Activated CD4-positive, alpha-beta T cell treated with anti-CD3 and anti-CD28 coated beads for 24 hours (primary cell): ENCODE measurements around the gene GNAI1.
"Not testable (repeated sequence)": the region's sequence is repeated elsewhere in the genome, so short reads cannot be mapped to it uniquely, and the experiment has no call there.

Experiments used
- DNase-seq, 2 donors: peaks; one replicate each; pipeline ENCODE4 v3.0.0-alpha.2; 2020; ENCODE audit warnings: low read depth in 2 of 2

The GNAI1 gene

DNA sequence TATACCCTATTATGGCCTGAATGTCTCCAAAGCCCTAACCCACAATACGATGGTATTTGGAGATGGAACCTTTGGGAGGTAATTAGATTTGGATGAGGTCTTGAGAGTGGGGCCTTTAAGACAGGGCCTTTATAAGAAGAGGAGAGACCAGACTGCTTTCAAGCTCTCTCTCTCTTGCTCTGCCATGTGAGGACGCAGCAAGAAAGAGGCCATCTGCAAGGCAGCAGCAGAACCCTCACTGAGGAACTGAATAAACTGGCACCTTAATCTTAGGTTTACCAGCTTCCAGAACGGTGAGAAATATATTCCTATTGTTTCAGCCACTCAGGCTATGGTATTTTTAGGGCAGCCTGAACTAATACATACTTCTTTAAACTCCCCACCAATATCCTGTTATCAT lies 2.0 kb upstream of the GNAI1 start:
- DNase-seq: no peak

DNA sequence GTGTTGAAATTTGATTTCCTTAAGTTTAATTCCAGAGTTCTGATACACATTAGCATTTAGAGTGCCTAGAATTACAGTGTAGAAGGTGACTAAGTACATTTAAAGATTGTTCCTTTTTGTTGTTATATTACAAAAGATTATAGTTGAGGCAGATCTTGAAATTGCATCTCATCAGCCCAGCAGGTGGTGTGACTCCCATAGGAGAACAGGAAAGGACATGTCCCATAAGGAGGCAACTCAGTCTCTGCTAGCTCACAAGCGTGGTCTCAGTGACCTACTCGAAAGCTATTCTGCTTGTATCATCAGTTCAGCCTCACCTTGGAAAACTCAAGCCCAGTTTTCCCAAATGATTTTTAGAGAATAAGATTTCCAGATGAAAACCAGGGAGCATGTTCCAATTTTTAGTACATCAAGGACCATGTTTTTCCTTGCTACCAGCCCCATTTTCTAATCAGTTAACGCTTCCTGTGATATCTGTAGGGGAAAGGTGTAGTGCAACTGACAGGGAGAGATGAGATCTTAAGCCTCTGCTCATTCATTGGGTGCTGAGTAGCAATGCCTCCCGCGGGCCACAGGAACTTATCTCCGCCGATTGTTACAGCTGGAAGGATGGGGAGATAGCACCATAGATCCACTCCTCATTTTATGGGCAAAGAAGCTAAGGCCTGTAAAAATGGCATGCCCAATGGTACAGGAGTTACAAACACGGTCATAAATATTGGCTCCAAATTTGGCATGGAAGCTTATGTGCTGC lies 1.1 kb upstream of the GNAI1 start:
- DNase-seq: no peak

DNA sequence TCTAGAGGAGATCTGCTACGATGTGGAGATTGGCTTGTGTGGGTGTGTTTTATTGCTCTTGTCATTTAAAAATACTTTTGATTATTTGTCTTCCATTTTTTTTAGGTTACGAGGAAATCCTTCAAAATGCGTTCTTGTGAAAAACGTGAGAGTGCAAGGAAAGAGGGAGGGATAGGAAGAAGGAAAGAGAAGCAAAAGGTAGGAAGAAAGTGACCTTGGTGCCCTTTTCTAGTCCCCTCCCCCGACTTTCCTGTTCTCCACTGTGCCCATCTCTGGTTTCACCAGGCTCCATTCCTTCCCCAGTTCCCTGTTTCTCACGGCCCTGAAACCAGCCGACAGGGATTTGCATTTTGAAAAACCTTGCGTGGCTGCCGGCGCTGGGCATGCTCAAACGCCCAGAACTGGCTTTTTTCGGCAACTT lies 506 bp upstream of the GNAI1 start:
- DNase-seq: no peak

DNA sequence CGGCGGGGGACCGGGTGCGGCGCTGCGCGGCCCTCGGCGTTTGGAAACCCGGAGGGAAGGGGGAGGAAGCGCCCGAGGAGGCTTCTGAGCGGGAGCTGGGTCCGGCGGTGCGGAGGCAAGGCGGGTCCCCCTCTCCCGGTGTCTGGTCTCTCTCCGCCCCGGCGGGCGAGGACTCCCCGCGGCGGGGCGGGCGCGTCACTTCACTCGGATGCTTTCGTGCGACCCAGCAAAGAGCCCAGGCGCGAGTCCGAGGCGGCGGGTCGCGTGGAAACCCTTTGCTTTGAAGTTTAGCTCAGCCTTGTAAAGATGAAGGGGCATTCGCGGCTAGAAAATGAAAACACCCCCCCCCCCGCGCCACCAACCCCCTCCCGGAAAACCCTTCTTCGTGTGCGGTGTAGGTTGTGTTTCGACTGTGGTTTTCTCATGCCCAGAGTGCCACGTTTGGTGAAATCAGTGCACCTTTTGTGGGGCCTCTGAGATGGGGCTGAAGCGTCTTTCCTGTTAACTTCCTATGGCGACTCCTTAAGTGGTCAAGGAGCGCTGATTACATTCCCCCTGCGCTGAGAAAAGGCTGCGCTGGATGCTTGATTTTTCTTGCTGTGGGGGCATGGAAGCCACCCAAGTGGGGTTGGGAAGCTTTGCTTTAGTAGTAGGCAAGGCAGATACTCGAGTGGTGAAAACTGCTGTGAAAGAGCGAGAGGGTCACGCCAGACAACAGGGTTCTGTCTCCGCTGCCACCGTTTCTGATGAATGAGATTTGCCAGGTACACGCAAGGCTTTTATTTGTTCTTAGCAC lies 876 bp downstream of the GNAI1 start:
- DNase-seq: no peak

DNA sequence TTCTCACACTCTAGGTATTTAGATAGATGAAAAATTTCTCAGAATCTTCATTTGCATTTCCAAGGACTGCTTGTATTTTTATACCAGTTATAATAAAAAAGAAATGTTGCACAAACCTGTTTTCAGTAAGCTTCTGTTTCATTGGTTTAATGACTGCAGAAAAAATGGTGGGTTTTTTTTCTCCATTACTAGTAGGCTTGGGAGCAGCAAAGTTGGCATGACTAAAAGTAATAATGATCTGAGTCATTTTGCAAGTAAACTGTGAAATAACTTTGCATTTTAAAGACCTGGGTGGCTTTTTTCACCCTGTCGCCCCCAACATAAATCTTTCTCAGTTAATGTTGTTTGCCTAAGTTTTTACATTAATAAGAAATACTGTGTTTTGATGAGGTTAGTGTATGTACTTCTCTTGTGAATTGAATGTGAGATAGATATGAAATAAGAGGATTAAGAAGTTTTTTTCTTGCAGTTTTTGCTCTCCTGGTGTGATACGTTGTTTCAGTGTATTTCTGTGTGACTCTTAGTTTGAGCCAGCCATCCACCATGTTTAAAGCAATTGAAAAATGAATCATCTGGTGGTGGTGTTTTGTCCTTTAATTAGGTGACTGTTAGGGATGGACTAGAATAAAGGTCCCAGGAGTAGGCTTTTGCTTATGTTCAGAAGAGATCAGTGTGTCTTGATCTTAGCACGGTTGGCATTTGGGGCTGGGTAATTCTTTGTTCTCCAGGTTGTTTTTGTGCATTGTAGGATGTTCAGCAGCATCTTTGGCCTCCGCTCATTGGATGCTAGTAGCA lies 1.8 kb downstream of the GNAI1 start:
- no peak for DNase-seq

DNA sequence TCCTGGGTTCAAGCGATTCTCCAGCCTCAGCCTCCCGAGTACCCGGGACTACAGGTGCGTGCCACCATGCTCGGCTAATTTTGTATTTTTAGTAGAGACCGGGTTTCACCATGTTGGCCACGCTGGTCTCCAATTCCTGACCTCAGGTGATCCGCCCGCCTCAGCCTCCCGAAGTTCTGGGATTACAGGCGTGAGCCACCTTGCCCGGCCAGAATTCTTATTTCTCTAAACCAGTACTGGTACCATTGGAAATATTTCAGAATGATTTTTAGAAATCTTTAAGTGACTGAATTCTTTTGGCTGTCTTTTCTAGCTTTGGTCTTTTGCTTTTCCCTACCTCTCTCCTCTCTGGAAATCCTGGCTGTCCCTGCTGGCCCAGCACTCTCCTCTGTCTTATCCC lies 2.8 kb downstream of the GNAI1 start:
- DNase-seq: no peak

DNA sequence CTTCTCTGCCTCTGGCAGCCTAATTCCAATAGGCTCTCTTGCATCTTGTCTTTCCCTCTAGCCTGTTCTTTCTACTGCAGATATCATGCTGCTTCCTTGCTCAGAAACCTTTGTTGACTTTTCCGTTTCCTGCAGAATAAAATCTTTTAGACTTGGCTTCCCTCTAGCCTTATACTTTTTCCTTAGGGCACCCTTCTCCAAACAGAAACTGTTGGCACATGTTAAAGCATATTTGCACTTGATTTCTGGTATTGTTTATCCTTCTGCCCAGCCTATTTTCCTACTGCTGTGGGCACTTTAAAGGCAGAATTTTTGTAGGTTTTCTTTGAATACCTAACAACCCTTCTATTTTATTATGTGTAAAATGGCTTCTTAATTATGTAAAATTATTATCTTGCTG lies 4.6 kb downstream of the GNAI1 start:
- no peak for DNase-seq

DNA sequence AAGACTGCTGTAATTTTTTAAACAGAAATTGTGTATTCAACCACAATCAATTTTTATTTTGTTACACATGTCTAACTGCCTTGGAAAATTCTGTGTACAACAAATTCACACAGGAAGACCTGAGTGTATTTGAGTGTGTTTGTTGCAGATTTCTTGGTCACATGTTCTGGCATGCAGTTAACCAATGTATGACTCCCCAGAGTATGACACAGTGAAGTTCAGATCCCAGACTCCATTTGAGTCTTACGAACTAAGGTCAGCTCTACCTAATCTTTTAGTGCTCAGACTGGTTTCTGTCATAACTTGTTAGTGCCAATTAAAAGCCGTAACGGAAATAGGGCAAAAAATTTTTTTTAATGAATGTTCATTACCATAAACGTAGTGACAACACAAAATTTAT lies 5.8 kb downstream of the GNAI1 start:
- DNase-seq: no peak

DNA sequence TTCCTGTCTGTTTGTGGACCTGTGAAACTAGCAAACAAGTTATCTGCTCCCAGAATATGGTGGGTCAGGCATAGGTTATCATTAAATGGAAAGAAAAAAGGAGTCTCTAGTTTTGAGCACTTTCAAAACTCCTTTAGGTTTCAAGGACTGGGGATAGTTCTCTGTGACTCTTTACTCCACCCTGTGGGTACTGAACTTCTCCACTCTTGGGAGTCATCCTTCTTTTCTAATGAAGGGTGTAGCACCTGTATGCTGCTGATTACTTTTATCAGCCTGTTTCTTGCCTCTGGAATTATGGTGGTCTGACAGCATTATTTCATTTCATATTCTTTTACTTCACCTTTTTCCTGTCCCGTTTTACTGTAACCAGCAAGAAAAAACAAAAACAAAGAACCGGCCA lies 6.7 kb downstream of the GNAI1 start:
- no peak for DNase-seq

DNA sequence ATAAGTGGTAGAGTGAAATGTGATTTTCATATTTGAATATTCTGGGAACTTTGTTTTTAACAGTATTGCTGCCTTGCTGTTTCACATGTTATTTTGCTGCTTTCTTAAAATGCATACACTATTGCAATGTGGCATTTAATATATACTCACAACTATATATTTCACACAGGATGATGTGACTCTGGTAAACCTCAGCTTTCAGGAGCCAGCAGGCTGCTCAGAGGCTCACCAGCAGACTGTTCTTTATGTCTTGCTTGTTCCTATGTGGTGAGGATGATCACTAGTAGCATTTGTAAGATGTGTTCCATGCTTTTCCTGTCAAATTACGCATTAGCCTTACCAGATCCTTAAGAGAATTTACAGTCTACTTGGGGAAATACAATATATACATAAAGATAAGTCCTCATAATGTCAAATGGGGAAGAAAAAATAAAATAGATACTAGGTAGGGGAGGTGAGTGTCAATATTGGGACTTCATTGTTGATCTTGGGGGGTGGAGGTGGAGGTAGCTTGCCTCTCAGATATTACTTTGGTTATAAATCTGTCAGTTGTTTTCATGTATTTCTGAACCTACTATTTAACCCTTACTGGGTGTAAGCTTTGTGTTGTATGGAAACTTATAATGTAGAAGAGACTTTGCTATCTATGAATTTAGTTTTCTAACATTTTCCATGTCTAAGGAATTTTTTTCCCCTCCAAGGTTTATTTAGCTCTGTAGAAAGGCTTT lies 8.4 kb downstream of the GNAI1 start:
- no peak for DNase-seq

DNA sequence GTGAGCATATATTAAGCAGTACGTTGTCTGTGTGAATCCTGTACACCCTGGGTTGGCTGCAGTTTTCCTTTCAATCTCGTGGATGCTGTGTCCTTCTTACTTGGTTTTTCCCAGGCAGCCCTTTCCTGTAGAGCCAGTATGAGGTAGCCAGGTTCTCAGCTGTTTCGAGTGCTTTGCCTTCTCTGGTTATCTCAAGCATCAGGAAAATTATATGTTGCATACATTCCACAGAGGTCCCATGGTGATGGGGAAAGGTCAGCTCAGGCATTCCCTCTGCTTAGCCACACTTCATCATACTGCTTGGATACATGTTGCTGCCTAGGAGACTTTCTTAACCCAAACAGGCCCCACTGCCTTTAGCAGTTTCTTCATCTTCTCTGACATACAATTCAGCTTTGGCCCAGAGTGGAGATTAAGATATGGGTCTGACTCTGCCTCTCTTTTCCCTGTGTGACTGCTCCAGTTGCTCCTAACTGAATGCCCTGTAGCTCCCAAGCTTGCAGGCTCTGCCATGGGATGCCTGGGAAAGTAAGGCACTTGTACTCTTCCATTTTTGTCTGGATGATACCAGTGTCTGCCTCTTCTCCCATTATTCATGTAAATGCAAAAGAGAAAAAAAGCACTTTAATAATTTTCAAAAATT lies 11.3 kb downstream of the GNAI1 start:
- DNase-seq: no peak

DNA sequence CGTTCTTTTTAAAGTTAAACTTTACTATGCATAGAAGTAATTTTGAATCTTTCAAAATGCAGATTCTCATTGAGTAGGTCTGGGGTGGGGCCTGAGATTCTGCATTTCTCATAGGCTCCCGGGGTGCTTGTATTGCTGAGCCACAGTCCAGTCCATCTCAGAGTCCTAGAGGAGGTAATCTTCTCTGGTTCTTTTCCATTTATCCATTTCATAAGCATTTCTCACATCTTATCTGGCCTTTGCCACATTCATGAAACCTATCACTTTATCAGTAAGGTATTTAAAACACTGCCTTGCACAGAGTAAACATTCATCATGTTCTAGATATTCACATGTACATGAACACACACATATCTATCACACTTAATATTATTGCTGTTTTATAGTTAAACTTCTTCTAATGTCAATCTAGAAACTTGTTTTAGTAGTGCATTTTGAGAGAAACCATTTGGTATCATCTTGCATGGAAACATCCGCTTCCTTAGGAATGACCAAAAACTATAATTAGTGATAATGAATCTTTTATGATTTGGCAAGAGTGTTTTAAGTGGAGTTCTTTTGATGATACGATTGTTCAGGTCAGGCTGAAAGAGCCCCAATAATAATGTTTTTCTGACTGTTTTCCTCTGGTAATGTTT lies 12.0 kb downstream of the GNAI1 start:
- no peak for DNase-seq

DNA sequence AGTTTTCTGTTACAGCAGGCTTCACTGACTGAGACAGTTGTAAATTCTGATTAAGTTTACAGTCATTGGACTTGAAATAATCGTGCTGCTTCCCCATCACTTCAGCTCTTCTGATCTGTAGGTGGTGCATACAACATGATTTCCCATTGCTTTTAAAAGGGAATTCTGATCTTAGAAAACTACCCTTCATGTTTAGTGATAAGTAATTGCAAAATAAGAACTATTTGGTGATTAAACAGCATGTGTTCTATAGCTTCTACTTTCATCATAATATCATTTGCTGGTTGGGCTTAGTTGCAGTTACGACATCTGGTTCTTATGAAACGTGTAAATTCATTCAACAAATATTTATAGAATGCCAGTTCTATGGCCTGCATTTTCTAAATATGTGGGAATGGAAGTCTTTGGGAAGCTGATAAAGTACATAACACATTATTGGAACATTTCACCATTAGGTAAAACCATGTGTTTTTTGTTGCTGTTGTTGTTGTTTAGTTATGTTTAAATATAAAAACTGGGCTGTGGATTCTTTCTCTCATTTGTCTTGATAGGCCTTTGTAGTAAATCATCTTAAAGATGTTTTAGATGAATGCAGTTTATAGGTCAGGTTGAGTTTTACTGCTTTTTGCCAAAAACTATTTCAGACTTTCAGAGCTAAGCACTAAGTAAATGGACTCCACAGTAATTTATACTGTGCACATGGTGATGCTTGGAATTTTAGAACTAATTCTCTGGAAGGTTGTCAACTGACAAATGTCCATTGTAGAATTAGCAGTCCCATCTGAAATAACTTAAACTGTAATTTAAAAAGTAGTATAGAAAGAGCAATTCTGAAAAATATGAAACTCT lies 13.1 kb downstream of the GNAI1 start:
- DNase-seq: no peak

DNA sequence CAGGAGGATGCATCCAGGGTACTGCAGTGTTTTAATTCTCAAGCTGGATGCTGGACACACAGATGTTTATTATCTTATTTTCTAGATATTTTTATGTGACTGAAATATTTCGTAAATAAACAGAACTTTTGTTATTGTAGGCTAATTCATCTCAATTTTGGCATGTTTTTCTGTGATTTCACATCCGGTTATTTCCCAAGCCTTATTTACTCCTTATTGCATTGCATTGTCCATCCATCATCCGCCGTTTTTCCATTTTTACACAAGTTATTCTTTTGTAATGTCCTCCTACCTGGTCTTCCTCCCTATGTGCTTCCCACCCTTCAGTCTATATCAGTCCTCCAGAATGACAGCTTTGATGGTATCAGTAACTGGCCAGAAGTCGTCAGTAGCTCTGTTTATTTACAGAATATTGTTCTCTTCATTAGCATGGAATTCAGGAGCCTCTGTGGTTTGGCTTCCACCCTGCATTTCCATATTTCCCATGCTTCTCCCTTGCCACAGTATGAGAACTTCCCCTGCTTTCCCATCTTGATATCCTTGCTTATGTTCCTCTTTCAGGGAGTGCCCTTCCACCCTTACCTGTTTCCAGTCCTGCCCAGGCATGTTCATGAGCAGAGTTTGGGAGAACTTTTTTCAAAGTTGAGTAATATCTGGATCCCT lies 16.1 kb downstream of the GNAI1 start:
- DNase-seq: no peak

DNA sequence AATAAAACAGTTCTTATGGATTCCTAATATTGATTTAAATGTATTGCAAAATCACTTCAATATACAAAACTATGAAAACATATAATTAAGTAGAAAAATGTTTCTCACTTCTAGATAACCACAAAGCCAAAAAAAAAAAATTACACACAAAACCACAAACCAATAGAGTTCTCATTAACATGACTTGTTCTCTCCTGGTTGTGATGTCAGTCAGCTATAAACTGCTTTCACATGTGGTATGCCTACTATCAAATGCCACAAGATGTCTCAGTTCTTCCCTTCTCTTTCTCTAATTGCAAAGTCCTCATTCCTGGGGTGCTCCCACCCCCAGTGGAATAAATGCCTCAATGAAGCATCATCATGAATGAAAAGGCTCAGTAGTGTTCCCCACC lies 16.6 kb downstream of the GNAI1 start:
- no peak for DNase-seq

DNA sequence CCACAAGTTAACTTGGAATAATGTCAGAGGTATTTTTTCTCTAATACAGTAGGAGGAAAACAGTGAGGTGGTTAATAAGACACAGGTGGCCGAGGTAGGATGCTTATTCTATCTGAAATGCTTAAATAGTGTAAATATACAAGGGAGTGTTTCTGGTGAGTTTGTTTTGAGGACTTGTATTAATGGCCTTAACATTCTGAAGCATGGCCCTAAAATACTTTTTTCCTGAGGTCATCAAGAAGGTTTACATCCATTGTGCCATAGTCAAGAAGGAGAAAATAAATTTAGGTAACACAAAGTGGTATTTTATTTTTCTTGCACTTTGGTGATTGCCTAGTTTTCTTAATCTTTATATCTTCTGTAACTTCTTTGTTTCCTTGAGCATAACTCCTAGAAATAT lies 18.8 kb downstream of the GNAI1 start:
- no peak for DNase-seq

DNA sequence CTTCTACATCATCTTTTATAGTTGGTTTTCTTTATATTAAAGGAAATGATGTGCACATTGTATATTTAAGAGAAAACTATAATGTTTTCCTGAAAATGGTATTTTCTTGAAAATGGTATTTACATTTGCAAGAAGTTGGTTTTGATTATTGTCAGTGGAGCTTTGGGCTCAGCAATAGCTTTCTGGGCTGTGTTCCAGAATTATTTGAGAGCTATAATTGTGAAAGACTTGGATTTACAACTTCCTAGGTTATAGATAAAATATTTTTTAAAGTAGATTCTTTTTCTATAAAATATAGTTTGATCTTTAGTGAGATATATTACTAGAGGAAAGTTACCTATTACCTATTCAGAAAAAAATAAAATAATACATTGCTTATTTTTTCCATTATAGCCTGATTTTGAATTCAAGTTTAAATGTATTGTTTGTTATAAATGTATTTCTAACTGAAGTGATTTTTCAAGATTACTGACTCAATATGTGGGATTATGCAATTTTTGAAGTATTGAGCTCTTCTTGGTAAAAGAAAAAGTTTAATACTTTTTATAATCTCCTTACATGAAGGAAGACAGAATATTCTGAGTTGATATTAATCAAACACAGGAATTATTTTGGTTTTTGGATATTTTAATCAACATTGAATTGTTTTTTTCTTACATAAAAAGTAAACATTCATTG lies 20.2 kb downstream of the GNAI1 start:
- DNase-seq: no peak

DNA sequence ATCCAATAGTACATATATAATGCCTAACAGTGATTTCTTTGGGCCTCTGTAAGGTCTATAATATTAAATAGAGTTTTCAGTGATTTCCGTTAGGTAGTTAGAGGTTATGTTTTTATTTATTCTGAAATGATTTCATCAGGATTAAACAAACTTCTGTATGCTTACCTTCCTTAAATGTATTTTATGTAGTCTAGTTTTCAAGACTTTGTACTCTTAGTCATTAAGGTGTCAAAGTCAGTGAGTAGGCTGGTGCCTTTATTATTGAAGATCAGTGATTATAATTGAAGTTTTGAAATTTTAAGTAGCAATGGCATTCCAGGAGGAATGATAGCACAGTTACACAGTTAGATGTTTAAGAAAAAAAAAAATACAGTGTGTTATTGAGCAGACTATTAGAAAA lies 20.7 kb downstream of the GNAI1 start:
- DNase-seq: no peak

DNA sequence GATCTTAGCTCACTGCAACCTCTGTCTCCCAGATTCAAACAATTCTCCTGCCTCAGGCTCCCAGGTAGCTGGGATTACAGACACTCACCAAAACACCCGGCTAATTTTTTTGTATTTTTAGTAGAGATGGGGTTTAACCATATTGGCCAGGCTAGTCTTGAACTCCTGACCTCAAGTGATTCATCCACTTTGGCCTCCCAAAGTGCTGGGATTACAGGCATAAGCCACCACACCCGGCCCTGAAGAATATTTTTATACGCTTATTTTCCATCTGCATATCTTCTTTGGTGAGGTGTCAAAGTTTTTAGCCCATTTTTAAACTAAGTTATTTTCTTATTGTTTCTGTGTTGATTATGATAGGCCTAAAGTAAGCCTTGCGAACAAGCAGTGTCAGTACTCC lies 23.1 kb downstream of the GNAI1 start:
- DNase-seq: not testable (repeated sequence)
